ENCODE results near the gene AMPD1.

Gene AMPD1

GRCh38 chr1:114695430-114696058, at the start of gene AMPD1:
Gene AMPD1 (minus strand): TSS chr1:114695546. CDS start chr1:114695471, 75 bp downstream.
- no peak for DNase-seq

- DNase-seq: no peak
These were observed 46.8 kb upstream of the AMPD1 start for GRCh38 chr1:114741963-114742746.

DNA sequence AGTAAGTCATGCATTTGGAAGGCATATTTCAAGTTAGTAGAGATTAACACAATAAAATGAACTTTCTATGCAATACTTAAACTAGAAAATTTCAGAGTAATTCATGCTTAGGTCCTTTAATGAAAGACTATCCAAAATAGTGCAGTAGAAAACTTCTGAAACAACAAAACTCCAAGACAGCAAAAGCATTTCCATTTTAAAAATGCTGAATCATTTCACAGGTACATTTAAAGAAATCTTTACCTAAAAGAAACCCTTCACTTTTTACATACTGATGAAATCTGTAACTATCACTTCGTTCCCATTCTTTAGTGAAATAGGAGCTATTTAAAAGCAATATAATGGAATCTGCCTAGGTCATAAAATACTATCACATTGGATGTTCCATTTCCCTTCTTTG, 45.0 kb upstream of the AMPD1 start:
- DNase-seq: no peak

DNA sequence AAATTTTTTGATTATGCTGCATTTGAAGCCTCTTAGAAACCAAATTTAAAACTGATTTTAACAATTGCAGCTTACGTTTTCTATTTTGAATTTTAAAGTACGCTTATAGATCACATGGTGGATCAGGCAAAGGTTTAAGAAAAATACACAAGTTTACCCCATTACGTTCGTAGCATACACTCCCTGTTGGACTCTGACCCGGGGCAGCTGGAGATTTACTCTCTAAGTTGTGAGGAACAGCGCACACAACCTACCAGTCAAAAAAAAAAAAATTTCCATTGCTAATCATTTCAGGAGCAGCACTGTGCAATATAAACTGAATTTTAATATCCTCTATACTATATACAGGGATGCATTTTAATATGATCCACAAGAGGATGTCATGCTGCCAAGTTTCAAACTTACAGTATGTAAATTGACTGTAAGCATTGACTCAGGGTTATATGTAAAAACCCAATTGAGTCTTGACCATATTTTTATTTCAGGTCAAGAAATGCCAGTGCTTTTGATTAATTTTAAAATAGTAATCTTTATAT, 42.0 kb upstream of the AMPD1 start:
- DNase-seq: no peak

DNA sequence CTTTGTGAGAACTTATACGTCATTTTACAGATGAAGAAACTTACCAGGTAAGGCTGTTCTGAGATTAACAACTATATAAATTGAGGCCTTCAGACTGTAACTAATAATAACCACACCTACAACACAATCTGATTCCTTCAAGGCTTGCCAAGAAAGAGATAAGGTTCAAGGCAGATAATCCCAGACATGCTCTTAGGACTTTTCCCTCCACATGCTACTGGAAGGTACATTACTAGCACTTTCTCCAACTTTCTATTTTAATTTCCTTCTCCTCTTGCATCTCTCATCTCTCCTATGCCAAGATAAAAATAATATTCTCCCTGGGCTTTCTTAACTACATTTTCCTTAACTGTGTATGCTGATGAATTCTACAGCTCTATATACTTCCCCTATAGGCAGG, 40.1 kb upstream of the AMPD1 start:
- no peak for DNase-seq

DNA sequence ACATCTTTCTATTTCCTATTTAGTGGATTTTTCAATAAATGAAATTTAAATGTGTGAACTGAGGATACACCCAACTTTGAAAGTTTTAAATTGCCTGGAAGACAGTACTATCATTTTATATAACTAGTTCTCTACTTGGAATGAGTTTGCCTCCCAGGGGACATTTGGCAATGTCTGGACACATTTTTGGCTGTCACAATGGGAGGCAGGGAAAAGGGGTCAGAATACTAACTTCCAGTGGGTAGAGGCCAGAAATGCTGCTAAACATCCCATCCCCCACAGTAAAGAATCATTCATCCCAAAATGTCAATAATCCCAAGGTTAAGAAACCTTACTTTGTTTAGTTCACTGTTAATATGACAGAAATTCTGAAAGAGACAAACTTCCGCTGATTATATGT, 34.4 kb upstream of the AMPD1 start:
- DNase-seq: no peak

DNA sequence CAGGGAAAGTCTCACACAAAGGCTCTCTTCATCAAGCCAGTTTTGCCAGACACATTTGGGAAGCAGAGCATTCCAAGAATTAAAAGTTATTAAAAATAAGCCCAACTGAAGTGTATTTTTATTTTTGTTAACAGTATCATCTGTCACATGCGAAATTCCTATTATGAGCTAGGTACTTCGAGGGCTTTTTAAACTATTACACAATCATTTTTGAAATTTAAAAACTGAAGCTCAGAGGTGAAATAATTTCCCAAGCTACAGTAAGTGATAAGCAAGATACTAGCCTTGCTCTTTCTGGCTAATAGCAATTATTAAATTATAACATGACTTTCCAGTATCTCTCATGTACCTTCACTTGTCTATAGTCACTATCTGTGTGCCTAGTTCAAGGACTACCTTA, 33.2 kb upstream of the AMPD1 start:
- no peak for DNase-seq

DNA sequence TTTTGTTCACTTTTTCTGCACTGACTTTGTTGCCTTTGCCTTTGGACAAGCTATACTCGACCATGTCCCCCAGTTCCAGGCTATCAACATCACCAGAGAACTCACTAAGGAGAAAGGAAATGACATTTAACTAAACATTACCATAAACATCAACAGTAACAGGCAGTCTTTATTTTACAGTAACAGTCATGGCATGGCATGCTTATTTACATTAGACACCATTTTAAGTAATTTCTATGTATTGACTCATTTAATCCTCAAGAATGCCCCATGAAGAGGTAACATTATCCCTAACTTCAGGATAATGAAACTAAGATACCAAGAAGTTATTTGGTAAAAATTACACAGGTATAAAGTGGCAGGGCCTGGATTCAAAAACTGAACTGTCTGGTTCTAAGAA, 29.9 kb upstream of the AMPD1 start:
- DNase-seq: no peak

DNA sequence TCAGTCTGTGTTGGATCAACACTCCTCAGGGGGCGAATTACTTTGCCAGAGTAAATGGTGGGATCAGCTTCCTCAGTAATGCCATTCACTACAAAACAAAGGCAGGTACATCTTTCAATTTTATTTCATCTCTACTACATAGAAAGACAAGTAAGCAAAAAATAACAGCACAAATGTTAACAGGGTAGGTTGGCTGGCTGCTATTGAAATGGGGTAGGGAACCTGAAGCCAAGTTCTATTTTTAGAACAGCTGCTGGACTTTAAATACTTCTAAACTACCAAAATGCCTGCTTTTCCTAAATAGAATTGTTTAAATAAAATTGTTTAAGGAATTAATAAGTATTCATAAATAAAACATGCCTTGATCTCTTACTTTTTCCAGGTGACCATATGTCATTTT, 28.6 kb upstream of the AMPD1 start:
- no peak for DNase-seq

- no peak for DNase-seq
These were observed 28.1 kb upstream of the AMPD1 start for GRCh38 chr1:114723457-114723856.

DNA sequence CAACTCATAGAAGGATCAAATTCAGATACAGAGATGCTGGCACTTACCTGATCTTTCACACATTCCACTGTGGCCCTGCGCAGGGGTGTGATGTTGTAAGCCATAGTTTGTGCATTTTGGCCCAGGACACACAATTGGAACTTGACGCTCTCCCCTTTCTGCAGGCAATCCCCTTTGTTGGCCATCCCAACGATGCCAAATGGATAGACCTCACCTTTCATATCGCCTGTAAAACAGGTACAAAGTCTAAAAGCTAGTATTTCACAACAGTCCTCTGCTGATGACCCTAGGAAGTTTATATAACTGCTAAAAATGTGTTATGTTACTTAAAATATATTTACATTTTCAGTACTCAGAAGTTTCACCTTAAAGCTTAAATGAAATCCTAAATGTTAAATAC, 25.1 kb upstream of the AMPD1 start:
- DNase-seq: no peak

- DNase-seq: no peak
These were observed 24.1 kb upstream of the AMPD1 start for GRCh38 chr1:114719424-114719787.

GRCh38 chr1:114718661-114719423, 23.5 kb upstream of the AMPD1 start:
- DNase-seq: no peak

- peak; percentile 82 for DNase-seq
These were observed 21.2 kb upstream of the AMPD1 start, which contains the start of gene NRAS for GRCh38 chr1:114716304-114717170. Gene NRAS (minus strand): TSS chr1:114716771. CDS start chr1:114716160, 611 bp downstream.

DNA sequence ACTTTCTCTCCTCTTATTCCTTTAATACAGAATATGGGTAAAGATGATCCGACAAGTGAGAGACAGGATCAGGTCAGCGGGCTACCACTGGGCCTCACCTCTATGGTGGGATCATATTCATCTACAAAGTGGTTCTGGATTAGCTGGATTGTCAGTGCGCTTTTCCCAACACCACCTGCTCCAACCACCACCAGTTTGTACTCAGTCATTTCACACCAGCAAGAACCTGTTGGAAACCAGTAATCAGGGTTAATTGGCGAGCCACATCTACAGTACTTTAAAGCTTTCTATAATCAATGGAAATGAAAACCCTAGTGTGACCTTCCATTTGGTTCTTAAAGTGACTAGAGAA, 20.6 kb upstream of the AMPD1 start:
- DNase-seq: no peak

- no peak for DNase-seq
These were observed 17.6 kb upstream of the AMPD1 start for GRCh38 chr1:114712977-114713376.

DNA sequence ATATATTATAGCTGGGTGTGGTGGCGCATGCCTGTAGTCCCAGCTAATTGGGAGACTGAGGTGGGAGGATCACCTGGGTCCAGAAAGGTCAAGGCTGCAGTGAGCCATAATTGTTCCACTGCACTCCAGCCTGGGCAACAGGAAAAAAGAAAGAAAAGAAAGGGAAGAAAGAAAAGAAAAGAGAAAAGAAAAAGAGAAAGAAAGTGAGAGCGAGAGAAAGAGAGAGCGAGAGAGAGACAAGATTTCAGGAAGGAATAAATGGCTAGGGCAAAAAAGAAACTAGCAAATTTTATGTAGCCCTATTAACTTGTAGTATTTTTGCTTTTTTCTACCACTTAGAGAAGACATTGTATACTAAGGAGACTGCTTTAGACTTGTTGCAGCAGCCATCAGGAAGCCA, 15.0 kb upstream of the AMPD1 start:
- DNase-seq: no peak

DNA sequence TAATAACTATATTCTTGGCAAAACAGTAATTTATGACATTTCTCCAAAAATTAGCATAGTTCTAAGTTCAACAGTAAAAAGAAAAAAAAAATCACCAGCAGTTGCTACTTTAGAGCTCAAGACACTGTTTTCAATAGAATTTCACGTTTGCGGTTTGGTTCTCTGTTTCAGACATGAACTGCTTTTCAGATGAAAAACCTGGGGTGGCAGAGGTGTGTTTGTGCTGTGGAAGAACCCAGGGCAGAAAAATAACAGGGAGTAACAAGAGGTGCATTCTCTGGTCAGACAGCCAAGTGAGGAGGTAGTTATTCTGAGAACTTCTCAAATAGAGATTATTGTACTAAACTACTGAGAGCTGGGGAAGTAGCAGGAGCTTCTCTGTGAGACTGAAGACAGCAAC, 12.3 kb upstream of the AMPD1 start:
- no peak for DNase-seq

DNA sequence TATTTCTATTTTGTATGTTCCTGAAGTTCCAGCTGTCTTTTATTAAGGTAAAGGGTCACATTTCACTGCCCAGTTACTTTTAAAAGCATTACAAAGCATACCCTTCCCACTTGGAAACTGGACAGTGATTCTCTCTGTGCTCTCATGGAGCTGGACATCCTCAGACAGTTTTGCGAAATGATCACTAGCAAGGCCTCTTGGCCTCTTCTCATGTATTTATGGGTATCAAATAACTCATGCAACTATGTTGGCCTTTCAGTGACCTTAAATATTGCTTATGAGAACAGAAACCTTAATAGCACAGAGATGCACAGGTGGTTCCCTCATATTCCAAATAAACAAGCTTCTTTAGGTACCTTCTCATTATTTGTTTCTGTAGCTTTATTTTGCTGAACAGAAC, 7.9 kb upstream of the AMPD1 start:
- no peak for DNase-seq

GRCh38 chr1:114702737-114703136, 7.4 kb upstream of the AMPD1 start:
- DNase-seq: no peak

GRCh38 chr1:114701931-114702330, 6.6 kb upstream of the AMPD1 start:
- DNase-seq: no peak

GRCh38 chr1:114700036-114700600, 4.8 kb upstream of the AMPD1 start:
- no peak for DNase-seq

All from NCI-H1694 treated with DMSO at 0.1 percent for 48 hours (cell line).